GM21390 (cell line): ENCODE measurements around the gene GNAI2.
"Not testable (repeated sequence)": the region's sequence is repeated elsewhere in the genome, so short reads cannot be mapped to it uniquely, and the experiment has no call there.

ENCODE experiments used
- ATAC-seq: cut with Tn5 transposase; IDR thresholded peaks from one replicate; pipeline ENCODE4 v1.9.1; 2021; ENCODE audit not compliant: unreplicated experiment

Gene GNAI2

DNA sequence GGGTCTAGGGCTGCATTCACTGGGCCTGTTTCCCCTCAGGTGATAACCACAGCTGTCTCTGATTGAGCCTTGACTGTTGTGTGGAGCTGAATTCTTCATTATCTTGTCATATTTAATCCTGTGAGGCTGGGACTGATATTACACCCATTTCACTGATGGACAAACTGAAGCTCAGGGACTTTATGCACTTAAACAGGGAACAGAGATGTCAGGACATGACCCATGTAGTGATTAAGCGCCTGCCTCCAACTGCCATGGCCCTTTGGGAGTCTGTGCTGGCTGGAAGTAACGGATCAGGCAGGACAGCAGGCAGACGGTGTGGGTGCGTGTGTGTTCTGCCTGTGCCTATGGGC lies 7.5 kb downstream of the GNAI2 start:
- no peak for ATAC-seq

DNA sequence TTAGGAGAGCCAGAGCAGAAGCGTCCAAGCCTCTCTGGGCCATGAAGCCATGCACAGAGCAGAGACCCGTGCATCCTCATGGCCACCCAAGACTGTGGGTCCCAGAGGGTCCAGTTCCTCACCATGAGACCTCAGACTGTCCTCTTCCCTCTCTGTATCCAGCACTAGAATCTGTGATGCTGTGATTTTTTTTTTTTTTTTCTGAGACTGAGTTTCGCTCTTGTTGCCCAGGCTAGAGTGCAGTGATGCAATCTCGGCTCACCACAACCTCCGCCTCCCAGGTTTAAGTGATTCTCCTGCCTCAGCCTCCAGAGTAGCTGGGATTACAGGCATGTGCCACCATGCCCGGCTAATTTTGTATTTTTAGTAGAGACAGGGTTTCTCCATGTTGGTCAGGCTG lies 8.8 kb downstream of the GNAI2 start:
- not testable (repeated sequence) for ATAC-seq

DNA sequence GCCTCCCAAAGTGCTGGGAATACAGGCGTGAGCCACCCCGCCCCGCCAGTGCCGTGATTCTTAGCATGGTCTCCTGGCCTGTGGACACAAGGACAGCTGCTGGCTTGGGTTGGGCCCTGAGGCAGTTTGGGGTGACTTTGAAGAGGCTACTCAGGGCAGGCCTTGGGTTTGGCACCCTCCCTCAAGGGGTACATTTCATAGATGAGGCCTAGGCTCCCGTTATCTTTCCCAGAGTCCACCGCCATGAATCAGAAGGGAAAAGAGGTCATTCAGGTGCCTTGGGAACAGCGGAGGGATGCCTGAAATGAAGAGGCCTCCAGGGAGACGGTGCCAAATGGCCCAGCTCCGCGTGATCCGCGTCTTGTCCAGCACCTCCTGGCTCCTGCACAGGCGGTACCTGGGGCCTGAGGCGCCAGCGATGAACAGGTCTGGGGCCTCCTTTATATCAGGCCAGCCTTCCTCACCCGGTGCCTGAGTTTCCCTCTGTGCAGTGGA lies 9.3 kb downstream of the GNAI2 start:
- no peak for ATAC-seq

DNA sequence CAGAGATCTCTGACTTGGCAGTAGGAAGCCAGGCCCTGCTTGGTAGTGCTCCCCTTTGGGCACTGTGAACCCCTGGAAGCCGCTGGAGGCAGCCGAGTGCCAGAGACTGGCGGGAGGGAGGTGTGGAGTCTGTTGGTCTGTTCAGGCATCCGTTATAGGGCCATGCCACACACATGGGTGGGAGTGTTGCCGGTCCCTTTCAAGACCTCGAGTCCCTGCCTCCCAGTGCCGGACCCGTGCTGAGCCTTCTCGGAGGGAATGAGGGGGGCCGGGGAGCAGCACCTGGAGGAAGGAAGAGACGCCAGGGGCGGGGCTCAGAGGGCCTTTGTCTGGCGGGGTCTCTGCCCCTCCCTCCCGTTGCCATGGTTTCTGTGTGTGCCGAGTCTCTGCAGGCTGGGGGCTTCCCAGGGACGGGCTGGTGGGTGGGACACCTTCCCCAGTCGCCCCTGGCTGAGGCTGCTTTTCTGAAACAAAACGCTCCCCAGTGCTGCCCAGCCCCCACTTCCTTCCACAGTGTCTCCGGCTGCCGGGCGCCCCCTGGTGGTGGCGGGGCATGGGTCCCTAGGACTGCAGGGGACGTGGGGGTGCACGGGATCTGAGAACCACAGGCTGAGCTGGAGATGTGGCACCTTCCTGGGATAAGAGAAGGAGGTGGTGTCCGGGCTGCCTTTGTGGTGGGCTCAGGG lies 10.0 kb downstream of the GNAI2 start:
- ATAC-seq: peak; percentile 61

DNA sequence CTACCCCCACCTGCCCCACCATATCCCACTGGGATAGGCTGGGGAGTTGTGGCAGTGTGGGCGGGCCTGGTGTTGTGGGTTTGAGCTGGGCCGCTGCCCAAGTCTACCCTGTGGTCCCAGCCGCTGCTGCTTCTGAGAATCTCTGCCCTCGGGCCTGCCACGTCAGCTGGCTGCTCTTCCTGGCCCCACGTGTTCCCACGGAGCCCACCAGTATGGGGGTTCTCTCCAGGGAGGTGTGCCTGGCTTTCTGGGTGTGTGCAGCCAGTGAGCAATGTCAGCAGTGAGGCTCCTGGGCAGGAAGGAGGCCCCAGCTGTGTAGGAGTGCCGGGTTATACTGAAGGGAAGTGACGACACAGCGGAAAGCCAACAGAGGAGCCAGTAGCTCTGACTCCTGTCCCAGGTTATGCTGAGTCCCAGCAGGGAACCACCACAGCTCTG lies 10.5 kb downstream of the GNAI2 start:
- ATAC-seq: peak; percentile 47

DNA sequence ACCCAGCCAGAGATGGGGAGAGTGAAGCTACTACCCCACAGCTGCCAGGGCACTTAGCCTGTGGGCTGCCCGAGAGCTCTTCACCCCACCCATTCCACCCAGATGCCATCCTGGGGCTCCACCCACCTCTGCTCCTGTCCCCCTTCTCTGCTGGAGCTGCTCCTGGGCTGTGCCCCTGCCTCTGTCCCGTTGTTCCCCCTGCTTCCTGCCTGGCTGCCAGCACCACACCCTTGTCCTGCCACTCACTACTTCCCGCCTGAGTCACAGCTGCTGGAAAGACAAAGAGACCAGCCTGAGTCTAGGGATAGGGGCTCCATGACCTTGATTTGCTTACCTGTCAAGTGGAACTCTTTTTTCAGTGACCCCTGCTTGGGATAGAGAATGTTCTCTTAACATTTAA lies 12.4 kb downstream of the GNAI2 start:
- no peak for ATAC-seq

DNA sequence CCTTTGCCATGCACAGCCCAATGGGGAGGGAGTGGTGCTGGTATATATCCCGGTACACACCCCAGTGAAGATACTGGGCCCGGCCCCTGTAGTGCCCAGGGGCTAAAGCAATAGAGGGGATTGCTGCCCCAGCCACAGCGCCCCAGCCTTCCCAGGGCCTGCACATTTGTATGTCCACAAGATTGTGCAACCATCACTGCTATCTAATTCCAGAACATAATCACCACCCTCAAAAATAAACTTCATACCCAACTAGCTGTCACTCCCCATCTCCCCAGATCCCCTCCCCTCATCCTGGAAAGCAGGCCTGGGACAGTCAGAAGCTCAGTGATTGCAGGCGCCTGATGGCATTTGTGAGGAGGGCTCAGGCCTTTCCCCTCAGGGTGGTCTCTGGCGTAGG lies 13.5 kb downstream of the GNAI2 start:
- ATAC-seq: no peak

DNA sequence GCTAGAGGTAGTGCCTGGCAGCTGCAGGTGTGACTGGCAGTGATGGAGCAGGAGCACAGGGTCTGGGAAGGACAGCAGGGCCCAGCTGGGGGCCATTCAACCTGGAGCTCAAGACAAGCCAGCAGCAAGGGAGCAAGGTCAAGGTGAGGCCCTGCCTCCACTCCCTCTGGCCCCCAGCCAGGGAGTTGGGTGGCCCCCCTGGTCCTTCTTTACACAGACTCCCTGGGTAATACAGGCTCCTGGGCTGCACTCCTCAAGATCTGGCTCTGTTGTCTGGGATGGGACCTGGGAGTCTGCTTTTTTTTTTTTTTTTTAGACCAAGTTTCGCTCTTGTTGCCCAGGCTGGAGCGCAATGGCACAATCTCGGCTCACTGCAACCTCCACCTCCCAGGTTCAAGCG lies 14.5 kb downstream of the GNAI2 start:
- no peak for ATAC-seq

DNA sequence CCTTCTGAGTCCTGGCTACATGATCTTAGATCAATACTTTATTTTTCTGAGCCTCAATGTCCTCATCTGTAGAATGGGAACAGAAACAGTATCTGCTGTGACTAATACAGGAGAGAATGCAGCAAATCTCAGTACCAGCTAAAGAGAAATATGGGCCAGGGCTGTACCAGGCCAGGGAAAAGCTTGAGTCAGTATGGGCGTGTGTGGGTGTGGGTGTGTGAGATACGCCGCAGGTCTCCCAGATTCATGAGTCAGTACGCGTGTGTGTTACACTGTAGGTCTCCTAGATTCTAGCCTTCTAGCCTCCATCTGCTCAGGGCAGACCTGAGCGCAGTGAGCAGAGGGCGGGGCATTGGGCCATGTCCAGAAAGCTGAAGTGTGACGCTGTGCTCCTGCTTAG lies 15.2 kb downstream of the GNAI2 start:
- ATAC-seq: no peak

DNA sequence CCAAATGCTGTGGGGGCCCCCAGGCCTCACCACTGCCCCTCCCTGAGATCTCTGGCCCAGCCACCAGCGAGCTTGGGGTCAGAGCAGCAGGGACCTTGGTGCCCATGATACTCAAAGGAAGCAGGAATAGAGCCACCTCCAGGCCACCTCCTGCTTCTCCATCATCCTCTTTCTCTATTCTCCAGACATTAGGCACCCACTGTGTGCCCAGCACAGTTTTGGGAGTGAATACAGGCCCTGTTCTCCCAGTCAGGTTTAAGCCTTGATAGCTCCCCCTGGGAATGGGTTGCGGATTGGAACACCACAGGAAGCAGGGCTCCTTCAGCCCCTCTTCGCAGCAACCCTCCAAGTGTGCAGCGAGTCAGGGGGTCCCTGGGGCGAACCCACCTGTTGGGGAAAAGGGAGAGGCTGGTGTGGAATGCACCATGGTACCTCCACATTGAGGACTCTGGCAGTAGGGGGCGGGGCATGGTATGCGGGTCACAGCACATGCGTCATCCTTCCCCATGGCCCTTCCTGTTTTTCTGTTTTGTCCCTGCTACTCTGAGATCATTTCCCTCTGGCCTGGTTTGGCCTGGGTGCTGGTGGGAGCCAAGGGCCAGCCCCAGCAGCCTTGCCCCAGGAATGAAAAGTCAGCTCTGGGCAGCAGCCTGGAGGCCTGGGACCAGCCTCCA lies 18.7 kb downstream of the GNAI2 start:
- ATAC-seq: no peak

DNA sequence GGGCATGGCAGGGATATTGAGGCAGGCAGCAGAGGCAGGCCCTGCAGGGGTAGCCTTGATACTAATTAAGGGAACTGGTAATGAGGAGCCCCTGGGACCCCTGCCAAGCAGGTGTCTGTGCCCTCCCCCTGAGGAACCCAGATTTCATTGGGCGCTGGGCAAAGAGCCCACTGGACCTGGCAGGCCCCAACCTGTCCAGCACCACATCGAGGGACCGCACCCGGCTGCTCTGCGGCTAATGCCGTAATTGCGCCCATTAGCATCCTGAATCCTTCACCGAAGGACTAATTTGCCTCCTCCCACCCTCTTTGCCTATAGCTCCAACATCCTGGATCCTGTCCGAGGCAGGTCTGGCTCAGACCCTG lies 19.2 kb downstream of the GNAI2 start:
- no peak for ATAC-seq

DNA sequence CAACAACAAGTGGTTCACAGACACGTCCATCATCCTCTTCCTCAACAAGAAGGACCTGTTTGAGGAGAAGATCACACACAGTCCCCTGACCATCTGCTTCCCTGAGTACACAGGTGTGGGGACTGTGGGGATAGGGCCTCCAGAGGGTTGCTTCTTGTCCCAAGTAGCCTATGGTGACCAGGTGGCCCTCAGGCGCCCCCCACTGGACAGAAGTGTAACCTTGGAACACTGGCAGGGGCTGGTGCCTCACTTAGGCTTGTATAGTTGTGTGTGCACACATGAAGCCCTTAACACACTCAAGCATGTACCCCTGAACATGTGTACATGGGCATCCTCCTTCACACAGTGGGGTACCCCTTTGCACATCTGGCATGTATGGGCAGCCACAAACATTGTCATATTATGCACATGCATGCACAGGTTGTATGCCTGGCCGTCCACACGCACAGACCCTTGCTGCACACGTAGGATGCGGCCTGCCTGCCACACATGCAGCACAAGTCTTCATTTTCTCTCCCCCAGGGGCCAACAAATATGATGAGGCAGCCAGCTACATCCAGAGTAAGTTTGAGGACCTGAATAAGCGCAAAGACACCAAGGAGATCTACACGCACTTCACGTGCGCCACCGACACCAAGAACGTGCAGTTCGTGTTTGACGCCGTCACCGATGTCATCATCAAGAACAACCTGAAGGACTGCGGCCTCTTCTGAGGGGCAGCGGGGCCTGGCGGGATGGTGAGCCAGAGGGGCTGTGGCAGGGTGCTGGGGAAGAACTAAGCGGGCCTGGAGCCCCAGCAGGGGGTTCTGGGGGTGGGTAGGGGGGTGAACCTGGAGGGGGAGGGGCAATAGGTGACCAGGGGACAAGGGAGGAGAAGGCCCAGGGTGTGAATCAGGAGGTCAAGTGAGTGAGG lies 21.2 kb downstream of the GNAI2 start:
- no peak for ATAC-seq

DNA sequence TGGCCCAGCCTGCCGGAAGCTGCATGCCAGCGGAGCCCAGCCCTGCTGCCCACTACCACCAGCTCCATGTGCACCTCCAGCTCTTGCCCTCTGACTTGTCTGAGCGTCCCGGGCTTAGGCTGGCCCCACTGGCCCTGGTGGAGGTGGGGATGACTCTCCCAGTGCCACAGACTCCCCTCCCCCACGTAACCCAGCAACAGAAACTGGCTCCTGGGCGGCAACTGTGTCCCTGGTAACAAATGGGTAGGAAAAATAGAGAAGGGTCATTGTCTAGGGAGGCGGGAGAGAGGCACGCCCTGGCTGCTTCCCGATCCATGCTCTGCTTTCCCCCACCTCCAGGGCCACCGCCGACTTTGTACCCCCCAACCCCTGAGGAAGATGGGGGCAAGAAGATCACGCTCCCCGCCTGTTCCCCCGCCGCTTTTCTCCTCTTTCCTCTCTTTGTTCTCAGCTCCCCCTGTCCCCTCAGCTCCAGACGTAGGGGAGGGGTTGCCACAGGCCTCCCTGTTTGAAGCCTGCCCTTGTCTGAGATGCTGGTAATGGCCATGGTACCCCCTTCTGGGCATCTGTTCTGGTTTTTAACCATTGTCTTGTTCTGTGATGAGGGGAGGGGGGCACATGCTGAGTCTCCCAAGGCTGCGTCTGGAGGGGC lies 22.2 kb downstream of the GNAI2 start:
- ATAC-seq: no peak

DNA sequence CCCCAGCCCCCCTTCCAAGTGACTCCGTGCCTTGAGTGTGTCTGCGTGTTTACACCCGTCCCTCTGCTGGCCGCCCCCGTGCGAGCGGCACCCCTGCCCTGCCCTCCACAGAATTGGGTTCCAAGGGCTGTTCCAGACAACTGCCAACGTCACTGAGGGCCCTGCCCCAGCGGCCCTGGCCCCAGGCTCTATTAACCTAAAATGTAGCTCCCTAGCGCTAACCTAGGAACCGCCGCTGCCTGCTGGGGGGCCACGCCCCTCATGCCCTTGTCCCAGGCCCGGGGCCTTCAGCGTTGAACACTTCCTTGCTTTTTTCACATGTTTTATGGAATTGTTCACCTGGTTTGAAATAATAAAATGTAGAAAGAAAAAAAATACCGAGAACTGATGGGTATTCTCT lies 23.0 kb downstream of the GNAI2 start:
- ATAC-seq: no peak

DNA sequence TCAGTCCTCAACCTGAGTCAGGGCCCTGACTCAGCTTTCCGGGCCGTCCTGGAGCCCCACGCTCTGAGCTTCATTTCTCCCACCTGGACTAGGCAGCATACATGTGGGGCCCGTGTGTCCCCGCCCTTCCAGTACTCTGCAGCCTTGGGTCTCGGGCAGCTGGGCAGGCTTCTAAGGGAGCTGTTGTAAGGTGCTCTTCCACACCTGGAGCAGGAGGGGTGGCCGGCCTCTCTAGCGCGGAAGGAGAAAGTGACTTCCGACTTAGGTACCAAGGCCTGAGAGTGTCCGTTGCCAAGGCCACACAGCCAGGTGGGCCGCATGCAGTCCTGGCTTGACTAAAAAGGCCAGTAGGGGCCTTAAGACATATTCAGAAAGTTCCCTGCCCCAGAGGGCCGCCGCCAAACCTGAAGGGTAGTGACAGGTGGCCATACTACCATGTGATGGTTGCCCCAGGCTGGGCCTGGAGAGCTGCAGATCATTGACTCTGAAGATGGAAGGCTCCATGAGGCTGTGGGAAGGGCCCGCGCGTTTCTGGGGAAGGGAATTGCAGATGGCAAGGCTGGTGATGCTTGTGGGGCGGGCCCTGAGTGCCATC lies 23.5 kb downstream of the GNAI2 start:
- ATAC-seq: peak; percentile 13

DNA sequence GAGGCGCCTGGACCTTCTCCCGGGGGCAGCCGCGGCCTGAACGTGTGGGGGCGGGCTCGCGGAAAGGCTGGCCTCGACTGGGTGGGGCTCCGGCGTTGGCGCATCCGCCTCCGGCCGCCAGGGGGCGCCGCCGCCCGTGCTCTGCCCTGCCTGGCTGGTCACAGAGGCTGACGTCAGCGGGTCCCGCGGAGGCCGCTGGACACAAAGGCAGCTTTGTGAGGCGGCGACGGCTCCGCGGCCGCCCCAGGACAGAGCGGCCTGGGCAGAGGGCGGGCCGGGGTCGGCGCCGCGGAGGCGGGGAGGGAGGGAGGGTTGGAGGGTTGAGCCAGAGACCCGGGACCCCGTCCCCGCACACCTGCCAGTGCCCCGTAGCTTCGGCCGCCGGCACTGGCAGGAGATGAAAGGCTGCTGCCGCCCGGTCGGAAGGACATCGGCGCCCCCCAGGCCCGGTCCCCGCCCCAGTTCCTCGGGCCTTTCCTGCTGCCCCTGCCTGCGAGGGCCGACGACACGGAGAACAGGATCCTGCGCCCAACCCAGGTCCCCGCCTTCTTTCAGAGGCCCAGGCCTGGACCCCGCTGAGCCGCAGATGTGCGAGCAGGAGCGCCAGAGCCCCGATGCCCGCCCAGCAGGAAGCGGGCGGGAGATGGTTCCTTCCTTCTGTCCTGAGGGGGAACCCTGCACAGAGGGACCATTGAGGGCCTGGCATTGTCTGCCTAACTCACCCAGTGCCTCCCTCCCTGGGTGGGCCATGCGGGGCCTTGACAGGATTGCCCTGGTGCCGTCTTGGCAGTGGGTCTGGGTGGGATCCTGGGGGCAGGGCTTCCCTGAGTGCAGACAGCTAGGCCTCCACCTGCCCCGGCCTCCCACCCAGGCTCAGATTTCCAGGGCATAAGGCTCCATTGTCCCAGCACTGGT lies 24.3 kb downstream of the GNAI2 start:
- peak; percentile 91 for ATAC-seq

DNA sequence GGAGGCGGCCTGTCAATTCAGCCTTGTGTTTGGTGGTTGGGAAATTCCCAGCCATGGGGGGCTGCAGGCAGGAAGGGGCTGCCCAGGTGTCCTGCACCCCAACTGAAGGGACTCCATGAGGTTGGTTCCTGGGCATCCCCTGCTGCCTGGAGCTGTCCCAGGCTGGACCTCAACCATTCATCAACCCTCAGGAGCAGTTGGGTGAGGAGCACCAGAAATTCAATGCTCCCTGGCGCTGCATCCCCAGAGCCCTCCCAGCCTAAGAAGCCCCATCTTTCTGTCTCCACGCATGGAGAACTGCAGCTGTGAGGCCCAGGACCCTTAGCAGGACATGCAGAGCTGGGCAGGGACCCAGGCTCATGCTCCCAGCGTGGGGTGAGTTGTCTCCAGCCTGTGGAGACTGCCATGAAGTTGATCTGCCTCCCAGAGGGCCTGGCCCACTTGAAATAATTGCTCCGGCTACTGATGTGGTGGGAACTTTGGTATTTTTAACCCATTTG lies 25.0 kb downstream of the GNAI2 start:
- ATAC-seq: no peak

DNA sequence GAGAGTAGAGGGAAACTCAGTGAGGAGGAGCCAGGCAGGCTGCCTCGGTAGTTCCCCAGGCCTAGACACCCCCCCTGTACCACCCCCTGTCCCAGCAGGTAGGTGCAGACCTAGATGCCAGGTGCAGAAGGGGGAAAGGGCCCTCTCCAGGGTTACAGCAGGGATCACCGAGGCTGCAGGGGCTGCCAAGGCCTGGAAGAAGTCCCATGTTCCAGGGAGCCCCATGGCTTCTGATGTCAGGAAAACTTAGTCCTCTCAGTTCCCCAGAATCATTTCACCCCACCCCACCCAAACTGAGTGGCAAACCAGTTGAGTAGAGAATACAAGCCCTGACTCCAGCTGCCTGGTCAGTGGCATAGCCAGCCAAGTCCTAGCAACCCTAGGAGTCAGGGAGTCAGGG lies 25.5 kb downstream of the GNAI2 start:
- ATAC-seq: no peak

DNA sequence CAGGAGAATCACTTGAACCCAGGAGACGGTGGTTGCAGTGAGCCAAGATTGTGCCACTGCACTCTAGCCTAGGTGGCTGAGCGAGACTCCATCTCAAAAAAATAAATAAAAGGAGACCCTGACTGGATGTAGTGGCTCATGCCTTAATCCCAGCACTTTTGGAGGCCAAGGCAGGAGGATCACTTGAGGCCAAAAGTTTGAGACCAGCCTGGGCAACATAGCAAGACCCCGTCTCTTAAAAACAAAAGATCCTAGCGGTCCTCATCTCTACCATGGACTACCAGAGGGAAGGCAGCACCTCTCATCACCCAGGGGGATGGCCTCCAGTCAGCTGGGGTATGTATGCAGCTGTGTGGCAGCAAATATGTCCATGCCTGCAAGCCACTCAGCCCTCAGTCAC lies 26.2 kb downstream of the GNAI2 start:
- ATAC-seq: not testable (repeated sequence)

DNA sequence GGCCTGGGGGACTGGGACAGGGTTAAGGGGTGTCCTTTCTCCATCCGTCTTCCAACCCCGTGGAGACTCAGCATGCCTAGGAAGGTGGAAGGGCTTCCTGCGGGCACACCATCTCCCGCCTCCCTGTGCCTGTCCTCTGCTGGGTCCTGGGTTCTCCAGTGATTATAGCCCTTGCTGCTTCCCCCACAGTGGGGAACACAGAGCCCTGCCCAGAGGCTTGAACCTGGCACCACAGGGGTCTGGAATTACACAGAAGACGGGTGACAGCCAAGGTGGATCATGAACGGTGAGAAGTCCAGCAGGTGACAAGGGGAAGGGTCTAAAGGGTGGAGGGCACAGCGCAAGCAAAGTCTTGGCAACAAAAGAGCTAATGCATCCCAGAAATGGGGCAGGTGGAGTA lies 26.8 kb downstream of the GNAI2 start:
- ATAC-seq: no peak
